SH-SY5Y (cell line): Measurements from ENCODE around the gene SLX4IP.

Experiments
- GATA2 ChIP-seq: IDR thresholded peaks from 2 replicates; pipeline ENCODE4 v1.6.1; 2011; ENCODE audit warnings: mild to moderate bottlenecking, low read depth, low read length
- GATA3 ChIP-seq: IDR thresholded peaks from 2 replicates; pipeline ENCODE4 v1.6.1; 2011; ENCODE audit warnings: low read depth, mild to moderate bottlenecking, low read length, moderate library complexity

DNA sequence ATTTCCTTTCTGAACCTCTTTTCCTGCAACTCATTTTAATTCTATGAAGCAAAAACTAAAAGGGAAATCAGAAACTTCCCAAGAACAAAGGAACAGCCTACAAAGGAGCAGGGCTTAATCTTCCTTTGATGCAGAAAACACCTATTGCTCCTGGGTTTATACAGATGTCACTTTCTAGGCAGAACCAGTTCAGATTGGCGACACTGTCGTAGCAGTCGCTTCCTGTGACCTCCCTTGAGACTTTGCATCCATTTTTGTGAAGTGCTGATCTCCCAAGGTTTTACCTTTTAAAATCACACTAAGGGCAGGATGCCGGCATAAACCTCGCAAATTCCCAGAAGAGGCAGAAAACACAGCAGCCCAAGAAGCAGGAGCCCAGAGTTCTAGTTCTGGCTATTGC lies 198.6 kb downstream of the SLX4IP start:
- no peak for TF ChIP-seq GATA2
- no peak for TF ChIP-seq GATA3
